ENCODE data around the gene C1orf174.

The C1orf174 gene

GRCh38 chr1:3911981-3912808 lies 12.1 kb upstream of the C1orf174 start:
- Histone ChIP-seq H2BK12ac (ENCODE audit: low read length) (peak overlapping the region; percentile 59), H3K4me3 (ENCODE audit: low read length in 2 of 2) (no peak overlapping the region), H3K4me2 (ENCODE audit: insufficient read depth, low read length, poor library complexity, severe bottlenecking) (no peak overlapping the region), H2AFZ (ENCODE audit: low read length) (no peak overlapping the region), H3K4me1 (ENCODE audit: control insufficient read depth in 2 of 2, insufficient read depth in 1 of 2, low read depth in 1 of 2, low read length in 2 of 2) (peaks cover 9 to 23% of the 10 kb centered on the region in 2 donors), H3K79me1 (ENCODE audit: low read depth, low read length) (peaks cover 3% of the 10 kb centered on the region), H2BK120ac (ENCODE audit: low read depth, low read length) (no peak overlapping the region), H2AK5ac (ENCODE audit: low read depth, low read length) (peak overlapping the region; percentile 2), H2BK5ac (ENCODE audit: low read length) (peak overlapping the region; percentile 62), H3K27ac (replicated peaks; ENCODE audit: low read length) (no peak overlapping the region), H4K91ac (ENCODE audit: low read depth, low read length, poor library complexity) (no peak overlapping the region), H2BK15ac (ENCODE audit: low read length) (peak overlapping the region; percentile 90), H3K14ac (ENCODE audit: low read length) (no peak overlapping the region), H3K18ac (ENCODE audit: low read length) (peak overlapping the region; percentile 82), H3K9me3 (replicated peaks in 1 of 2; ENCODE audit: control insufficient read depth in 2 of 2, insufficient read depth in 1 of 2, low read depth in 1 of 2, low read length in 2 of 2) (peaks cover 0 to 2% of the 10 kb centered on the region in 2 donors), H3K36me3 (replicated peaks in 1 of 2; ENCODE audit: control insufficient read depth in 2 of 2, insufficient read depth in 2 of 2, low read length in 2 of 2) (no peaks in the 10 kb centered on the region), H3K23ac (ENCODE audit: low read depth, low read length, poor library complexity) (peak overlapping the region; percentile 57), H3K9ac (ENCODE audit: low read depth, low read length, poor library complexity) (no peak overlapping the region), H3K27me3 (ENCODE audit: control insufficient read depth in 3 of 3, insufficient read depth in 3 of 3, low read depth in 1 of 3, low read length in 3 of 3) (peaks cover 0 to 23% (median 0%) of the 10 kb centered on the region in 3 experiments), H3K4ac (ENCODE audit: low read length) (peak overlapping the region; percentile 1), H4K8ac (ENCODE audit: low read depth, low read length) (no peak overlapping the region)
- no CpG with 5 or more reads among the region's 38 CpGs for WGBS, 2 donors (ENCODE audit: extremely low coverage in 2 of 2, insufficient read length in 2 of 2, insufficient replicate concordance in 1 of 2)
- no peak for DNase-seq (ENCODE audit: low spot score)

GRCh38 chr1:3910857-3911845 lies 11.1 kb upstream of the C1orf174 start:
- no peak overlapping the region for H2BK120ac ChIP-seq (ENCODE audit: low read depth, low read length)
- H2BK5ac ChIP-seq (ENCODE audit: low read length), result no peak overlapping the region
- H4K8ac ChIP-seq (ENCODE audit: low read depth, low read length), result no peak overlapping the region
- H3K18ac ChIP-seq (ENCODE audit: low read length), result peak overlapping the region; percentile 65
- H3K79me1 ChIP-seq (ENCODE audit: low read depth, low read length), result peaks cover 3% of the 10 kb centered on the region
- no peak overlapping the region for H3K4ac ChIP-seq (ENCODE audit: low read length)
- no CpG with 5 or more reads among the region's 35 CpGs for WGBS, 2 donors (ENCODE audit: extremely low coverage in 2 of 2, insufficient read length in 2 of 2, insufficient replicate concordance in 1 of 2)
- H2AFZ ChIP-seq (ENCODE audit: low read length), result peak overlapping the region; percentile 42
- peaks cover 0 to 2% of the 10 kb centered on the region in 2 donors for H3K9me3 ChIP-seq (replicated peaks in 1 of 2; ENCODE audit: control insufficient read depth in 2 of 2, insufficient read depth in 1 of 2, low read depth in 1 of 2, low read length in 2 of 2)
- no peak overlapping the region for H3K4me3 ChIP-seq (ENCODE audit: low read length in 2 of 2)
- no peaks in the 10 kb centered on the region for H3K36me3 ChIP-seq (replicated peaks in 1 of 2; ENCODE audit: control insufficient read depth in 2 of 2, insufficient read depth in 2 of 2, low read length in 2 of 2)
- H2AK5ac ChIP-seq (ENCODE audit: low read depth, low read length), result peak overlapping the region; percentile 100
- H4K91ac ChIP-seq (ENCODE audit: low read depth, low read length, poor library complexity), result no peak overlapping the region
- peak overlapping the region; percentile 69 for H2BK12ac ChIP-seq (ENCODE audit: low read length)
- no peak overlapping the region for H3K27ac ChIP-seq (replicated peaks; ENCODE audit: low read length)
- H3K4me1 ChIP-seq (ENCODE audit: control insufficient read depth in 2 of 2, insufficient read depth in 1 of 2, low read depth in 1 of 2, low read length in 2 of 2), result peaks cover 9 to 23% of the 10 kb centered on the region in 2 donors
- H3K14ac ChIP-seq (ENCODE audit: low read length), result no peak overlapping the region
- DNase-seq (ENCODE audit: low spot score), result peak; percentile 80
- H3K4me2 ChIP-seq (ENCODE audit: insufficient read depth, low read length, poor library complexity, severe bottlenecking), result no peak overlapping the region
- H3K23ac ChIP-seq (ENCODE audit: low read depth, low read length, poor library complexity), result no peak overlapping the region
- H2BK15ac ChIP-seq (ENCODE audit: low read length), result peak overlapping the region; percentile 91
- H3K27me3 ChIP-seq (ENCODE audit: control insufficient read depth in 3 of 3, insufficient read depth in 3 of 3, low read depth in 1 of 3, low read length in 3 of 3), result peaks cover 0 to 17% (median 0%) of the 10 kb centered on the region in 3 experiments
- H3K9ac ChIP-seq (ENCODE audit: low read depth, low read length, poor library complexity), result no peak overlapping the region

- WGBS, 2 donors (ENCODE audit: extremely low coverage in 2 of 2, insufficient read length in 2 of 2, insufficient replicate concordance in 1 of 2), result no CpG with 5 or more reads among the region's 30 CpGs
- peaks cover 3% of the 10 kb centered on the region for H3K79me1 ChIP-seq (ENCODE audit: low read depth, low read length)
Observed at GRCh38 chr1:3910049-3910731, 10.1 kb upstream of the C1orf174 start.

More at GRCh38 chr1:3910049-3910731, 10.1 kb upstream of the C1orf174 start:
- Histone ChIP-seq H4K91ac (ENCODE audit: low read depth, low read length, poor library complexity) (no peak overlapping the region), H3K9me3 (replicated peaks in 1 of 2; ENCODE audit: control insufficient read depth in 2 of 2, insufficient read depth in 1 of 2, low read depth in 1 of 2, low read length in 2 of 2) (peaks cover 0 to 2% of the 10 kb centered on the region in 2 donors), H3K23ac (ENCODE audit: low read depth, low read length, poor library complexity) (peak overlapping the region; percentile 59), H3K27ac (replicated peaks; ENCODE audit: low read length) (no peak overlapping the region), H3K9ac (ENCODE audit: low read depth, low read length, poor library complexity) (peak overlapping the region; percentile 40), H3K27me3 (ENCODE audit: control insufficient read depth in 3 of 3, insufficient read depth in 3 of 3, low read depth in 1 of 3, low read length in 3 of 3) (peaks cover 0 to 13% (median 0%) of the 10 kb centered on the region in 3 experiments), H2BK12ac (ENCODE audit: low read length) (peak overlapping the region; percentile 69), H2BK5ac (ENCODE audit: low read length) (no peak overlapping the region), H2BK15ac (ENCODE audit: low read length) (peak overlapping the region; percentile 91), H4K8ac (ENCODE audit: low read depth, low read length) (peak overlapping the region; percentile 48), H3K18ac (ENCODE audit: low read length) (peak overlapping the region; percentile 82), H3K4me2 (ENCODE audit: insufficient read depth, low read length, poor library complexity, severe bottlenecking) (no peak overlapping the region), H2AFZ (ENCODE audit: low read length) (no peak overlapping the region), H2AK5ac (ENCODE audit: low read depth, low read length) (peak overlapping the region; percentile 100), H3K4me3 (ENCODE audit: low read length in 2 of 2) (no peak overlapping the region), H3K14ac (ENCODE audit: low read length) (peak overlapping the region; percentile 31), H3K36me3 (replicated peaks in 1 of 2; ENCODE audit: control insufficient read depth in 2 of 2, insufficient read depth in 2 of 2, low read length in 2 of 2) (no peaks in the 10 kb centered on the region), H3K4ac (ENCODE audit: low read length) (no peak overlapping the region), H2BK120ac (ENCODE audit: low read depth, low read length) (no peak overlapping the region), H3K4me1 (ENCODE audit: control insufficient read depth in 2 of 2, insufficient read depth in 1 of 2, low read depth in 1 of 2, low read length in 2 of 2) (peaks cover 9 to 23% of the 10 kb centered on the region in 2 donors)
- DNase-seq (ENCODE audit: low spot score), result no peak
